ENCODE measurements around the gene GPR161.

The GPR161 gene

GRCh38 chr1:168119750-168120149 lies 17.0 kb downstream of the GPR161 start:
- H3K36me3 ChIP-seq (ENCODE audit: control insufficient read depth, insufficient read depth, low read length), result no peaks in the 10 kb centered on the region
- no peaks in the 10 kb centered on the region for H3K4me1 ChIP-seq
- H2AFZ ChIP-seq, result no peak overlapping the region
- no peak overlapping the region for H3K4me2 ChIP-seq (ENCODE audit: low read length)
- TF ChIP-seq CTCF (IDR thresholded peaks at IDR 0.05), result no peak
- no peak overlapping the region for H3K9ac ChIP-seq
- H3K4me3 ChIP-seq (ENCODE audit: low read depth, low read length), result no peak overlapping the region
- H3K9me3 ChIP-seq (ENCODE audit: control insufficient read depth, low read length), result no peaks in the 10 kb centered on the region
- H3K27me3 ChIP-seq (ENCODE audit: control insufficient read depth, insufficient read depth, low read length), result no peaks in the 10 kb centered on the region
- no peaks in the 10 kb centered on the region for H3K79me2 ChIP-seq
- no peak overlapping the region for H3K27ac ChIP-seq

- no peak overlapping the region for H2AFZ ChIP-seq
- TF ChIP-seq CTCF (IDR thresholded peaks at IDR 0.05), result no peak
- no peak overlapping the region for H3K9ac ChIP-seq
- H3K4me3 ChIP-seq (ENCODE audit: low read depth, low read length), result no peak overlapping the region
- no peaks in the 10 kb centered on the region for H3K79me2 ChIP-seq
- no peaks in the 10 kb centered on the region for H3K4me1 ChIP-seq
- H3K27me3 ChIP-seq (ENCODE audit: control insufficient read depth, insufficient read depth, low read length), result no peaks in the 10 kb centered on the region
- no peak overlapping the region for H3K4me2 ChIP-seq (ENCODE audit: low read length)
- no peak overlapping the region for H3K27ac ChIP-seq
- no peaks in the 10 kb centered on the region for H3K36me3 ChIP-seq (ENCODE audit: control insufficient read depth, insufficient read depth, low read length)
- H3K9me3 ChIP-seq (ENCODE audit: control insufficient read depth, low read length), result no peaks in the 10 kb centered on the region
Measured at GRCh38 chr1:168116327-168116799, 20.4 kb downstream of the GPR161 start.

- Histone ChIP-seq H3K9me3 (ENCODE audit: control insufficient read depth, low read length) (no peaks in the 10 kb centered on the region), H3K79me2 (no peaks in the 10 kb centered on the region), H3K36me3 (ENCODE audit: control insufficient read depth, insufficient read depth, low read length) (no peaks in the 10 kb centered on the region), H2AFZ (no peak overlapping the region), H3K4me2 (ENCODE audit: low read length) (no peak overlapping the region), H3K27me3 (ENCODE audit: control insufficient read depth, insufficient read depth, low read length) (no peaks in the 10 kb centered on the region), H3K4me1 (no peaks in the 10 kb centered on the region), H3K27ac (no peak overlapping the region), H3K4me3 (ENCODE audit: low read depth, low read length) (no peak overlapping the region), H3K9ac (no peak overlapping the region)
- TF ChIP-seq CTCF (IDR thresholded peaks at IDR 0.05), result no peak
Measured at GRCh38 chr1:168114845-168115244, 21.9 kb downstream of the GPR161 start.

- H3K36me3 ChIP-seq (ENCODE audit: control insufficient read depth, insufficient read depth, low read length), result no peaks in the 10 kb centered on the region
- no peaks in the 10 kb centered on the region for H3K9me3 ChIP-seq (ENCODE audit: control insufficient read depth, low read length)
- no peak overlapping the region for H3K4me2 ChIP-seq (ENCODE audit: low read length)
- TF ChIP-seq CTCF (IDR thresholded peaks at IDR 0.05), result no peak
- H3K79me2 ChIP-seq, result no peaks in the 10 kb centered on the region
- no peaks in the 10 kb centered on the region for H3K27me3 ChIP-seq (ENCODE audit: control insufficient read depth, insufficient read depth, low read length)
- H3K27ac ChIP-seq, result no peak overlapping the region
- H2AFZ ChIP-seq, result no peak overlapping the region
- no peak overlapping the region for H3K9ac ChIP-seq
- no peaks in the 10 kb centered on the region for H3K4me1 ChIP-seq
- H3K4me3 ChIP-seq (ENCODE audit: low read depth, low read length), result no peak overlapping the region
Measured at GRCh38 chr1:168112673-168113305, 23.9 kb downstream of the GPR161 start.

GRCh38 chr1:168110896-168111545 lies 25.7 kb downstream of the GPR161 start:
- Histone ChIP-seq H3K27ac (no peak overlapping the region), H3K4me2 (ENCODE audit: low read length) (no peak overlapping the region), H3K36me3 (ENCODE audit: control insufficient read depth, insufficient read depth, low read length) (no peaks in the 10 kb centered on the region), H3K9me3 (ENCODE audit: control insufficient read depth, low read length) (no peaks in the 10 kb centered on the region), H3K4me3 (ENCODE audit: low read depth, low read length) (no peak overlapping the region), H3K79me2 (no peaks in the 10 kb centered on the region), H3K9ac (no peak overlapping the region), H3K4me1 (no peaks in the 10 kb centered on the region), H3K27me3 (ENCODE audit: control insufficient read depth, insufficient read depth, low read length) (no peaks in the 10 kb centered on the region), H2AFZ (no peak overlapping the region)
- no peak for TF ChIP-seq CTCF (IDR thresholded peaks at IDR 0.05)
